Esophagus muscularis mucosa (tissue), 3 donors: ENCODE data around the gene UNC5B.
"Not testable (repeated sequence)": the region's sequence is repeated elsewhere in the genome, so short reads cannot be mapped to it uniquely, and the experiment has no call there.

Experiments used
- POLR2A ChIP-seq: fragments of 450-650 bp; IDR thresholded peaks from one replicate; pipeline ENCODE4 v1.6.1; 2017; ENCODE audit warnings: antibody characterized with exemption, moderate library complexity, mild to moderate bottlenecking, low read depth
- POLR2AphosphoS5 ChIP-seq, 2 donors: sonication (generic); formaldehyde crosslinking; IDR thresholded peaks; one replicate each; pipeline ENCODE4 v1.6.1; 2017; ENCODE audit warnings: antibody characterized with exemption in 2 of 2
- TF ChIP-seq, protein P1 (sequence below), 3 experiments: fragments of 200-600 bp in 2 of 3; fragments of 450-650 bp in 1 of 3; sonication (generic) in 2 of 3; IDR thresholded peaks; one replicate each; pipeline ENCODE4 v1.5.1; 2017 to 2019; ENCODE audit warnings: antibody characterized with exemption in 3 of 3, mild to moderate bottlenecking in 2 of 3, moderate library complexity in 1 of 3

DNA sequence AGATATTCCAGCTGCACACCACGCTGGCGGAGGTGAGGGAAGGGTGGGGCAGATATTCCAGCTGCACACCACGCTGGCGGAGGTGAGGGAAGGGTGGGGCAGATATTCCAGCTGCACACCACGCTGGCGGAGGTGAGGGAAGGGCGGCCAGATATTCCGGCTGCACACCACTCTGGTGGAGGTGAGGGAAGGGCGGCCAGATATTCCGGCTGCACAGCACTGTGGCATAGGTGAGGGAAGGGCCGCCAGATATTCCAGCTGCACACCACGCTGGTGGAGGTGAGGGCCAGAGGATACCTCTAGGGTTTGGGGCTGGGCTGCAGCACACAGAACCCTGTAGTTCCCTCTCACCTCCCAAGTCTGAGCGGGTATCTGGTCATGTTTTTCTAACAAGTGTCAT is 84.4 kb downstream of the UNC5B start:
- TF ChIP-seq, protein P1, sequence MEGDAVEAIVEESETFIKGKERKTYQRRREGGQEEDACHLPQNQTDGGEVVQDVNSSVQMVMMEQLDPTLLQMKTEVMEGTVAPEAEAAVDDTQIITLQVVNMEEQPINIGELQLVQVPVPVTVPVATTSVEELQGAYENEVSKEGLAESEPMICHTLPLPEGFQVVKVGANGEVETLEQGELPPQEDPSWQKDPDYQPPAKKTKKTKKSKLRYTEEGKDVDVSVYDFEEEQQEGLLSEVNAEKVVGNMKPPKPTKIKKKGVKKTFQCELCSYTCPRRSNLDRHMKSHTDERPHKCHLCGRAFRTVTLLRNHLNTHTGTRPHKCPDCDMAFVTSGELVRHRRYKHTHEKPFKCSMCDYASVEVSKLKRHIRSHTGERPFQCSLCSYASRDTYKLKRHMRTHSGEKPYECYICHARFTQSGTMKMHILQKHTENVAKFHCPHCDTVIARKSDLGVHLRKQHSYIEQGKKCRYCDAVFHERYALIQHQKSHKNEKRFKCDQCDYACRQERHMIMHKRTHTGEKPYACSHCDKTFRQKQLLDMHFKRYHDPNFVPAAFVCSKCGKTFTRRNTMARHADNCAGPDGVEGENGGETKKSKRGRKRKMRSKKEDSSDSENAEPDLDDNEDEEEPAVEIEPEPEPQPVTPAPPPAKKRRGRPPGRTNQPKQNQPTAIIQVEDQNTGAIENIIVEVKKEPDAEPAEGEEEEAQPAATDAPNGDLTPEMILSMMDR (IDR thresholded peaks at IDR 0.05) = not testable (repeated sequence)
- not testable (repeated sequence) for TF ChIP-seq POLR2AphosphoS5 (IDR thresholded peaks at IDR 0.05); POLR2A
